Measurements from ENCODE around the gene CHIT1.

The CHIT1 gene

GRCh38 chr1:203229471-203230135 is at the start of gene CHIT1:
TSS of gene CHIT1 (minus strand) at chr1:203229673. CDS start at chr1:203229636, 37 bp downstream.
- H3K4me1 ChIP-seq (ENCODE audit: low read length): peaks cover 15% of the 10 kb centered on the region
- H3K9me3 ChIP-seq (replicated peaks; ENCODE audit: insufficient read depth, low read length): no peaks in the 10 kb centered on the region
- DNase-seq: no peak
- no peaks in the 10 kb centered on the region for H3K27me3 ChIP-seq (replicated peaks; ENCODE audit: insufficient read depth, low read length)
- no peak within 1 kb of the TSS for H3K27ac ChIP-seq (ENCODE audit: low read length)
- no peaks in the 10 kb centered on the region for H3K79me2 ChIP-seq (ENCODE audit: low read length)
- no peaks in the 10 kb centered on the region for H3K36me3 ChIP-seq (replicated peaks; ENCODE audit: insufficient read depth, low read length)
- H3F3A ChIP-seq (ENCODE audit: insufficient read depth, low read length): no peaks in the 10 kb centered on the region
- no peak within 1 kb of the TSS for H3K4me3 ChIP-seq (ENCODE audit: low read length)
- H3K9ac ChIP-seq (ENCODE audit: low read length): no peak within 1 kb of the TSS
- H4K20me1 ChIP-seq (ENCODE audit: insufficient read depth, low read length): no peaks in the 10 kb centered on the region
- no peak for TF ChIP-seq EZH2 (optimal IDR thresholded peaks at IDR 0.05; ENCODE audit: low read depth, low read length)
- TF ChIP-seq, protein P1, sequence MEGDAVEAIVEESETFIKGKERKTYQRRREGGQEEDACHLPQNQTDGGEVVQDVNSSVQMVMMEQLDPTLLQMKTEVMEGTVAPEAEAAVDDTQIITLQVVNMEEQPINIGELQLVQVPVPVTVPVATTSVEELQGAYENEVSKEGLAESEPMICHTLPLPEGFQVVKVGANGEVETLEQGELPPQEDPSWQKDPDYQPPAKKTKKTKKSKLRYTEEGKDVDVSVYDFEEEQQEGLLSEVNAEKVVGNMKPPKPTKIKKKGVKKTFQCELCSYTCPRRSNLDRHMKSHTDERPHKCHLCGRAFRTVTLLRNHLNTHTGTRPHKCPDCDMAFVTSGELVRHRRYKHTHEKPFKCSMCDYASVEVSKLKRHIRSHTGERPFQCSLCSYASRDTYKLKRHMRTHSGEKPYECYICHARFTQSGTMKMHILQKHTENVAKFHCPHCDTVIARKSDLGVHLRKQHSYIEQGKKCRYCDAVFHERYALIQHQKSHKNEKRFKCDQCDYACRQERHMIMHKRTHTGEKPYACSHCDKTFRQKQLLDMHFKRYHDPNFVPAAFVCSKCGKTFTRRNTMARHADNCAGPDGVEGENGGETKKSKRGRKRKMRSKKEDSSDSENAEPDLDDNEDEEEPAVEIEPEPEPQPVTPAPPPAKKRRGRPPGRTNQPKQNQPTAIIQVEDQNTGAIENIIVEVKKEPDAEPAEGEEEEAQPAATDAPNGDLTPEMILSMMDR (IDR thresholded peaks at IDR 0.05; ENCODE audit: low read length): no peak
- TF ChIP-seq EZH2phosphoT487 (IDR thresholded peaks at IDR 0.05; ENCODE audit: low read length): no peak
- no peaks in the 10 kb centered on the region for H3K9me2 ChIP-seq (replicated peaks; ENCODE audit: insufficient read depth, low read length)
- peak within 1 kb of the TSS; percentile 15 for H2AFZ ChIP-seq (ENCODE audit: low read length)
- peak within 1 kb of the TSS; percentile 30 for H3K4me2 ChIP-seq (ENCODE audit: low read depth, low read length)

DNA sequence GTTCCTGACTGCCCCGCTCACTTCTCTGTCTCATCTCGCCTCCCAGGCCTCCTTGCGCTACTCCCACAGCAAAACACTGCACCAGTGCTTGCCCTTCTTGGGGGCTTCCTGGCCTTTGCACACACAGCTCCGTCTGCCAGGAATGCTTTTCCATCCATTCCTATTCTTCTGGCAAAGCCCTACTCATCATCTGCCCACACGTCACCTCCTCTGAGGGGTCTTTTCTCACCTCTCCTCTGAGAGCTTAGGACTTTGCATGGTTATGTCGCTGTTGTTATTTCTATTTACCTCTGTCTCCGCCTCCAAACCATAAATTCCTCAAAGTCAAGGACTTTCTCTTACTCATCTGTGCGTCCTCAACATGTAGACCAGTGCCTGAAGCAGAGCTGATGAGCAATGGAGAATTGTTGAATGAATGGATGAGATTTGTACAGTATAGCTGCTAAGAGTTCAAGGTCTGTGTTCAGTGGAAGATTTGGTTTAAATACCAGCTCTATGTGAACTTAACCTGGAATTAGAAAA is 49.5 kb upstream of the CHIT1 start:
- no peak overlapping the region for H3K9ac ChIP-seq (ENCODE audit: low read length)
- H3K27ac ChIP-seq (ENCODE audit: low read length): 0 out of 2 replicates have a peak overlapping the region, but pooled peaks have one; percentile 35
- DNase-seq: no peak
- H2AFZ ChIP-seq (ENCODE audit: low read length): peak overlapping the region; percentile 61
- peak overlapping the region; percentile 42 for H3K4me2 ChIP-seq (ENCODE audit: low read depth, low read length)
- no peaks in the 10 kb centered on the region for H3K36me3 ChIP-seq (replicated peaks; ENCODE audit: insufficient read depth, low read length)
- H3K4me3 ChIP-seq (ENCODE audit: low read length): no peak overlapping the region
- TF ChIP-seq EZH2 (optimal IDR thresholded peaks at IDR 0.05; ENCODE audit: low read depth, low read length): no peak
- H3K9me3 ChIP-seq (replicated peaks; ENCODE audit: insufficient read depth, low read length): no peaks in the 10 kb centered on the region
- no peaks in the 10 kb centered on the region for H3K27me3 ChIP-seq (replicated peaks; ENCODE audit: insufficient read depth, low read length)
- peaks cover 10% of the 10 kb centered on the region for H3K79me2 ChIP-seq (ENCODE audit: low read length)
- H4K20me1 ChIP-seq (ENCODE audit: insufficient read depth, low read length): no peaks in the 10 kb centered on the region
- H3K9me2 ChIP-seq (replicated peaks; ENCODE audit: insufficient read depth, low read length): no peaks in the 10 kb centered on the region
- peaks cover 37% of the 10 kb centered on the region for H3K4me1 ChIP-seq (ENCODE audit: low read length)
- H3F3A ChIP-seq (ENCODE audit: insufficient read depth, low read length): peaks cover 4% of the 10 kb centered on the region

GRCh38 chr1:203278082-203278884 is 48.8 kb upstream of the CHIT1 start:
- TF ChIP-seq EZH2 (optimal IDR thresholded peaks at IDR 0.05; ENCODE audit: low read depth, low read length): no peak
- TF ChIP-seq, protein P1 (IDR thresholded peaks at IDR 0.05; ENCODE audit: low read length): no peak
- no peak for TF ChIP-seq EZH2phosphoT487 (IDR thresholded peaks at IDR 0.05; ENCODE audit: low read length)
- H3K4me3 ChIP-seq (ENCODE audit: low read length): no peak overlapping the region; the same call in 1 of the 2 replicates
- peak overlapping the region; percentile 42 for H3K4me2 ChIP-seq (ENCODE audit: low read depth, low read length)
- peaks cover 43% of the 10 kb centered on the region for H3K4me1 ChIP-seq (ENCODE audit: low read length)
- H3K27me3 ChIP-seq (replicated peaks; ENCODE audit: insufficient read depth, low read length): no peaks in the 10 kb centered on the region
- H3K9me3 ChIP-seq (replicated peaks; ENCODE audit: insufficient read depth, low read length): no peaks in the 10 kb centered on the region
- H3K79me2 ChIP-seq (ENCODE audit: low read length): peaks cover 17% of the 10 kb centered on the region
- peak overlapping the region; percentile 8 for H3K9ac ChIP-seq (ENCODE audit: low read length)
- peaks cover 10% of the 10 kb centered on the region for H3F3A ChIP-seq (ENCODE audit: insufficient read depth, low read length)
- H3K9me2 ChIP-seq (replicated peaks; ENCODE audit: insufficient read depth, low read length): no peaks in the 10 kb centered on the region
- H2AFZ ChIP-seq (ENCODE audit: low read length): peak overlapping the region; percentile 61
- DNase-seq: peak; percentile 48
- peak overlapping the region; percentile 35; the same call in 1 of the 2 replicates for H3K27ac ChIP-seq (ENCODE audit: low read length)
- no peaks in the 10 kb centered on the region for H3K36me3 ChIP-seq (replicated peaks; ENCODE audit: insufficient read depth, low read length)
- H4K20me1 ChIP-seq (ENCODE audit: insufficient read depth, low read length): no peaks in the 10 kb centered on the region

All from MM.1S (cell line).